HG03565 (cell line): ENCODE results near the gene SLC25A24.
"Not testable (repeated sequence)": the region's sequence is repeated elsewhere in the genome, so short reads cannot be mapped to it uniquely, and the experiment has no call there.

Experiments
- ATAC-seq: cut with Tn5 transposase; IDR thresholded peaks from one replicate; pipeline ENCODE4 v1.9.1; 2021; ENCODE audit warnings: mild to moderate bottlenecking, moderate library complexity; ENCODE audit not compliant: unreplicated experiment

Gene SLC25A24

GRCh38 chr1:108199201-108199691 lies 897 bp downstream of the SLC25A24 start:
- ATAC-seq, result no peak

- no peak for ATAC-seq
Observed at GRCh38 chr1:108194051-108194450, 6.1 kb downstream of the SLC25A24 start.

- ATAC-seq, result no peak
Observed at GRCh38 chr1:108193333-108193732, 6.8 kb downstream of the SLC25A24 start.

GRCh38 chr1:108192581-108192980 lies 7.6 kb downstream of the SLC25A24 start:
- no peak for ATAC-seq

- ATAC-seq, result no peak
Observed at GRCh38 chr1:108190686-108191416, 9.3 kb downstream of the SLC25A24 start.

GRCh38 chr1:108190001-108190634 lies 10.0 kb downstream of the SLC25A24 start:
- no peak for ATAC-seq

GRCh38 chr1:108188801-108189200 lies 11.3 kb downstream of the SLC25A24 start:
- ATAC-seq, result no peak

- ATAC-seq, result no peak
Observed at GRCh38 chr1:108182959-108183700, 17.0 kb downstream of the SLC25A24 start.

GRCh38 chr1:108179018-108179417 lies 21.1 kb downstream of the SLC25A24 start:
- no peak for ATAC-seq

GRCh38 chr1:108162409-108162808 lies 37.7 kb downstream of the SLC25A24 start:
- ATAC-seq, result not testable (repeated sequence)

- not testable (repeated sequence) for ATAC-seq
Observed at GRCh38 chr1:108159951-108160350, 40.2 kb downstream of the SLC25A24 start.

- no peak for ATAC-seq
Observed at GRCh38 chr1:108158893-108159453, 41.2 kb downstream of the SLC25A24 start.

GRCh38 chr1:108154314-108154713 lies 45.8 kb downstream of the SLC25A24 start:
- ATAC-seq, result no peak

- ATAC-seq, result no peak
Observed at GRCh38 chr1:108152782-108153222, 47.3 kb downstream of the SLC25A24 start.

- ATAC-seq, result no peak
Observed at GRCh38 chr1:108151548-108151947, 48.6 kb downstream of the SLC25A24 start.

- no peak for ATAC-seq
Observed at GRCh38 chr1:108149796-108150467, 50.2 kb downstream of the SLC25A24 start.

GRCh38 chr1:108144569-108144968 lies 55.6 kb downstream of the SLC25A24 start:
- not testable (repeated sequence) for ATAC-seq

GRCh38 chr1:108142773-108143394 lies 57.3 kb downstream of the SLC25A24 start:
- no peak for ATAC-seq

- no peak for ATAC-seq
Observed at GRCh38 chr1:108142258-108142657, 57.9 kb downstream of the SLC25A24 start.

GRCh38 chr1:108141621-108142020 lies 58.5 kb downstream of the SLC25A24 start:
- ATAC-seq, result no peak
